ENCODE data around the gene TMEM201. TPM values are rescaled to one million over a fixed set of nuclear protein-coding genes. Genes with fewer than 3 reads are reported as not detected.

Gene TMEM201, protein sequence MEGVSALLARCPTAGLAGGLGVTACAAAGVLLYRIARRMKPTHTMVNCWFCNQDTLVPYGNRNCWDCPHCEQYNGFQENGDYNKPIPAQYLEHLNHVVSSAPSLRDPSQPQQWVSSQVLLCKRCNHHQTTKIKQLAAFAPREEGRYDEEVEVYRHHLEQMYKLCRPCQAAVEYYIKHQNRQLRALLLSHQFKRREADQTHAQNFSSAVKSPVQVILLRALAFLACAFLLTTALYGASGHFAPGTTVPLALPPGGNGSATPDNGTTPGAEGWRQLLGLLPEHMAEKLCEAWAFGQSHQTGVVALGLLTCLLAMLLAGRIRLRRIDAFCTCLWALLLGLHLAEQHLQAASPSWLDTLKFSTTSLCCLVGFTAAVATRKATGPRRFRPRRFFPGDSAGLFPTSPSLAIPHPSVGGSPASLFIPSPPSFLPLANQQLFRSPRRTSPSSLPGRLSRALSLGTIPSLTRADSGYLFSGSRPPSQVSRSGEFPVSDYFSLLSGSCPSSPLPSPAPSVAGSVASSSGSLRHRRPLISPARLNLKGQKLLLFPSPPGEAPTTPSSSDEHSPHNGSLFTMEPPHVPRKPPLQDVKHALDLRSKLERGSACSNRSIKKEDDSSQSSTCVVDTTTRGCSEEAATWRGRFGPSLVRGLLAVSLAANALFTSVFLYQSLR
- total RNA-seq (2014; rRNA removed; shearing (Covaris generic)) (5.3 and 7.5 TPM in 2 replicates), total RNA-seq (2022) (21.9 and 23.6 TPM in 2 replicates), Bru-seq, nascent RNA (percentile 50 among the genes with signal in this experiment), BruChase-seq, experiment 1, labeled RNA remaining after a 6-hour chase (percentile 48 among the genes with signal in this experiment), BruChase-seq, experiment 2, labeled RNA remaining after a 2-hour chase (percentile 54 among the genes with signal in this experiment)
- long read RNA-seq, transcript TMEM201-202 (11 exons, 3,776 nt): major isoform, 10 of 35 reads
- long read RNA-seq, transcript TMEM201-201 (6 exons, 3,851 nt): minor isoform, 5 of 35 reads
- long read RNA-seq, partial matches to known transcripts: 15 of 35 reads
- long read RNA-seq, other reads (novel, unspliced or antisense): 5 of 35 reads

DNA sequence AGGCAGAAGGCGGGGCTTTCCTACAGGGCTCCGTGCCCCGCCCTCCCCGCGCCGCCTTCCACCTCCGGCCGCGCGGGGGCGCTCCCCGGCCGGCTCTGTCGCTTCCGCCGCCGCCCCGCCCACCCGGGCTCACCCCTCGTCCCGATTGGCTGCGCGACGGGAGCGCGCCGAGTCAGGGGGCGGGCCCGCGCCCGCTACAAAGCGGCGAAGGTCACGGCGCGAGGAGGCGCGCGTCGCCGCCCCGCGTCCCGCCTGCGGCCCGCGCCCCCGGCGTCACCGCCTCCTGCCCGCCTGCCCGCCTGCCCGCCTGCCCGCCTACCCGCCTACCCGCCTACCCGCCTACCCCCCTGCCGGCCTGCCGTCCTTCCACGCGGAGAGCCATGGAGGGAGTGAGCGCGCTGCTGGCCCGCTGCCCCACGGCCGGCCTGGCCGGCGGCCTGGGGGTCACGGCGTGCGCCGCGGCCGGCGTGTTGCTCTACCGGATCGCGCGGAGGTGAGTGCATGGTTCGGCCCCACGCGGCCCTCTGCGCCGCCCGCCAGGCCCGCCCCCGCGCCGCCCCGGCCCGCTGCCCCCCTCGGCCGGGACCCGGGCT, at the start of gene TMEM201:
Gene TMEM201 (plus strand): TSS at position 361 of the 593 bp plus-strand sequence. CDS start 20 bp downstream, at position 381.
- no peaks in the 10 kb centered on the region for H3K9me2 ChIP-seq (ENCODE audit: insufficient read depth, low read length)
- H3K79me2 ChIP-seq (ENCODE audit: insufficient read depth, low read depth, low read length): peaks cover 10% of the 10 kb centered on the region; the same call in 1 of the 2 replicates
- no peak within 1 kb of the TSS for H3K27ac ChIP-seq (ENCODE audit: low read depth, low read length, poor library complexity, severe bottlenecking)
- H2AFZ ChIP-seq (ENCODE audit: low read length): no peak within 1 kb of the TSS
- peaks cover 15% of the 10 kb centered on the region for H3K36me3 ChIP-seq (ENCODE audit: insufficient read depth, low read length)
- H3K4me1 ChIP-seq (ENCODE audit: insufficient read depth, low read length, poor library complexity, severe bottlenecking): peaks cover 40% of the 10 kb centered on the region
- ChIA-PET POLR2A (no interaction called here), CTCF (ENCODE audit: unreplicated experiment) (interaction anchor here (0.6 kb wide), 1 partner anchor 115 kb away, joined by 3 read pairs; no protein-coding TSS in a partner anchor)
- no TSS peak for BruUV-seq (replicated peaks)
- intact Hi-C loops (cut with micrococcal nuclease; ENCODE audit: unreplicated experiment): loop anchor here (1.0 to 5.0 kb wide), 3 partner anchors 49 to 301 kb away; partner anchors contain the start of genes CLSTN1 and SLC25A33
- DNase-seq (ENCODE audit: low spot score): peak; percentile 95
- no peaks in the 10 kb centered on the region for H3K9me3 ChIP-seq (ENCODE audit: low read length)
- TF ChIP-seq EZH2phosphoT487 (IDR thresholded peaks at IDR 0.05; ENCODE audit: borderline replicate concordance, low read depth, low read length): no peak
- TF ChIP-seq, protein P1, sequence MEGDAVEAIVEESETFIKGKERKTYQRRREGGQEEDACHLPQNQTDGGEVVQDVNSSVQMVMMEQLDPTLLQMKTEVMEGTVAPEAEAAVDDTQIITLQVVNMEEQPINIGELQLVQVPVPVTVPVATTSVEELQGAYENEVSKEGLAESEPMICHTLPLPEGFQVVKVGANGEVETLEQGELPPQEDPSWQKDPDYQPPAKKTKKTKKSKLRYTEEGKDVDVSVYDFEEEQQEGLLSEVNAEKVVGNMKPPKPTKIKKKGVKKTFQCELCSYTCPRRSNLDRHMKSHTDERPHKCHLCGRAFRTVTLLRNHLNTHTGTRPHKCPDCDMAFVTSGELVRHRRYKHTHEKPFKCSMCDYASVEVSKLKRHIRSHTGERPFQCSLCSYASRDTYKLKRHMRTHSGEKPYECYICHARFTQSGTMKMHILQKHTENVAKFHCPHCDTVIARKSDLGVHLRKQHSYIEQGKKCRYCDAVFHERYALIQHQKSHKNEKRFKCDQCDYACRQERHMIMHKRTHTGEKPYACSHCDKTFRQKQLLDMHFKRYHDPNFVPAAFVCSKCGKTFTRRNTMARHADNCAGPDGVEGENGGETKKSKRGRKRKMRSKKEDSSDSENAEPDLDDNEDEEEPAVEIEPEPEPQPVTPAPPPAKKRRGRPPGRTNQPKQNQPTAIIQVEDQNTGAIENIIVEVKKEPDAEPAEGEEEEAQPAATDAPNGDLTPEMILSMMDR (conservative IDR thresholded peaks at IDR 0.05; ENCODE audit: low read length): peak; percentile 79
- peak within 1 kb of the TSS; percentile 90 for H3K4me3 ChIP-seq (ENCODE audit: low read depth, low read length, poor library complexity, severe bottlenecking)
- peak within 1 kb of the TSS; percentile 89 for H3K4me2 ChIP-seq (ENCODE audit: low read length)
- peaks cover 19% of the 10 kb centered on the region for H4K20me1 ChIP-seq (ENCODE audit: insufficient read depth, low read length)

DNA sequence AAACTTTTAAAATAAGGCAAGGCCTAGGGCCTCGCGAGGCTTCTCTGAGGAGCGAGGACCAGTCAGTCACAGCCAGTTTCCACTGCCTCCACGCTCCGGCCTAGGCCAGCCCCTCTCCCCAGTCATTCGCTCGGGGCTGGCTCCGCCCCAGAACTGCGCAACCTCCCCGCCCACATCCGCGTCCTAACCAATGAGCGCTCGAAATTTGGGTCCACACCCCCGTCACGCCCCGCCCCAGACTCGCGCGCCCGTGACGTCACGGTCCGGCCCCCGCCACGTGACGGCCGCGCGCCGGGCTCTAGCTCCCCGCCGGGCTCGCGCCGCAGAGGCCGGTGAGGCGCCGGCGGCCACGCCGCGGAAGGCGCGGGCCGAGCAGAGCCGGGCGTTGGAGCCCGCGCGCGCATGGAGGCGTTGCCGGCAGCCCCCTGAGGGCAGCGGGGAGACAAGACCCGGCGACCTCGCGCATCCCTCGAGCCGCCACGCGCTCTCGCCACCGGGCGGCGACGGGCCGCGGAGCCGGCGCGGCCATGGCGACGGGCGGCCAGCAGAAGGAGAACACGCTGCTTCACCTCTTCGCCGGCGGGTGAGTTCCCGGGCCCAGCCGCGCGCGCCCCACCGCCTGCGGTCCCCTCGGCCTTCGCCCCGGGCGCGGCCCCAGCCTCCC, 49.4 kb upstream of the TMEM201 start, which contains the start of gene SLC25A33:
Gene SLC25A33 (plus strand): TSS at position 301 of the 664 bp plus-strand sequence. CDS start 227 bp downstream, at position 528.
- ChIA-PET CTCF (ENCODE audit: unreplicated experiment) (no interaction called here), POLR2A (interaction anchor here (1.0 to 1.9 kb wide), 5 partner anchors 15 to 20 kb away, joined by 3 to 10 read pairs (median 7); no protein-coding TSS in a partner anchor)
- H3K4me2 ChIP-seq (ENCODE audit: low read length): peak within 1 kb of the TSS; percentile 81
- H4K20me1 ChIP-seq (ENCODE audit: insufficient read depth, low read length): peaks cover 11% of the 10 kb centered on the region; the same call in 1 of the 2 replicates
- H3K27ac ChIP-seq (ENCODE audit: low read depth, low read length, poor library complexity, severe bottlenecking): peak within 1 kb of the TSS; percentile 77
- BruUV-seq (replicated peaks): no TSS peak
- TF ChIP-seq, protein P1 (conservative IDR thresholded peaks at IDR 0.05; ENCODE audit: low read length): no peak
- TF ChIP-seq EZH2phosphoT487 (IDR thresholded peaks at IDR 0.05; ENCODE audit: borderline replicate concordance, low read depth, low read length): no peak
- H2AFZ ChIP-seq (ENCODE audit: low read length): peak within 1 kb of the TSS; percentile 69
- H3K36me3 ChIP-seq (ENCODE audit: insufficient read depth, low read length): peaks cover 17% of the 10 kb centered on the region
- H3K4me1 ChIP-seq (ENCODE audit: insufficient read depth, low read length, poor library complexity, severe bottlenecking): peaks cover 23% of the 10 kb centered on the region
- DNase-seq (ENCODE audit: low spot score): peak; percentile 98
- intact Hi-C loops (cut with micrococcal nuclease; ENCODE audit: unreplicated experiment): loop anchor here (1.0 to 5.0 kb wide), 4 partner anchors 22 to 49 kb away; partner anchors contain the start of gene TMEM201
- H3K9me3 ChIP-seq (ENCODE audit: low read length): no peaks in the 10 kb centered on the region
- no peaks in the 10 kb centered on the region for H3K9me2 ChIP-seq (ENCODE audit: insufficient read depth, low read length)
- peaks cover 46% of the 10 kb centered on the region for H3K79me2 ChIP-seq (ENCODE audit: insufficient read depth, low read depth, low read length)
- H3K4me3 ChIP-seq (ENCODE audit: low read depth, low read length, poor library complexity, severe bottlenecking): peak within 1 kb of the TSS; percentile 98

Data from OCI-LY7 (cell line).